SIG-M5 treated with dmso at 0.1 percent for 504 hours (cell line): ENCODE results near the gene COA8.

Source experiments
- DNase-seq: peaks from one replicate; lab custom pipeline; 2025; ENCODE audit not compliant: unreplicated experiment; lab: John Stamatoyannopoulos, UW

The COA8 gene

GRCh38 chr14:103562429-103563225, at the start of gene COA8, which contains the start of gene BAG5:
COA8 (plus strand) TSS chr14:103562960; CDS start chr14:103563002, 42 bp downstream.
BAG5 (minus strand) TSS chr14:103562657; CDS start chr14:103561164, 1,493 bp downstream.
- DNase-seq, result peak; percentile 73

GRCh38 chr14:103514596-103515421, 48.0 kb upstream of the COA8 start:
- no peak for DNase-seq

GRCh38 chr14:103516426-103517173, 46.2 kb upstream of the COA8 start:
- DNase-seq, result no peak

- DNase-seq, result no peak
These were observed 45.6 kb upstream of the COA8 start for GRCh38 chr14:103517174-103517566.

GRCh38 chr14:103517721-103518421, 44.9 kb upstream of the COA8 start:
- DNase-seq, result no peak

GRCh38 chr14:103518422-103519042, 44.2 kb upstream of the COA8 start:
- no peak for DNase-seq

- DNase-seq, result no peak
These were observed 43.5 kb upstream of the COA8 start for GRCh38 chr14:103519043-103519836.

- no peak for DNase-seq
These were observed 42.9 kb upstream of the COA8 start for GRCh38 chr14:103519837-103520212.

GRCh38 chr14:103520269-103520656, 42.5 kb upstream of the COA8 start:
- no peak for DNase-seq

GRCh38 chr14:103520657-103521437, 41.9 kb upstream of the COA8 start:
- DNase-seq, result peak; percentile 74

GRCh38 chr14:103521438-103521950, 41.3 kb upstream of the COA8 start:
- no peak for DNase-seq

- no peak for DNase-seq
These were observed 40.7 kb upstream of the COA8 start for GRCh38 chr14:103521951-103522563.

- no peak for DNase-seq
These were observed 39.8 kb upstream of the COA8 start, which contains the start of gene CKB for GRCh38 chr14:103522649-103523574. CKB (minus strand) TSS chr14:103522830; CDS start chr14:103522493, 337 bp downstream.

- no peak for DNase-seq
These were observed 39.2 kb upstream of the COA8 start for GRCh38 chr14:103523575-103523954.

- no peak for DNase-seq
These were observed 38.5 kb upstream of the COA8 start for GRCh38 chr14:103524002-103524935.
